Measurements from ENCODE around the gene TCHH. TPM values are rescaled to one million over a fixed set of nuclear protein-coding genes. Genes with fewer than 3 reads are reported as not detected.
"Not testable (repeated sequence)": the region's sequence is repeated elsewhere in the genome, so short reads cannot be mapped to it uniquely, and the experiment has no call there.

Gene TCHH
- total and polyA plus RNA-seq, 9 donors: 0.04 to 0.12 (median 0.08) TPM; not detected in 1

DNA sequence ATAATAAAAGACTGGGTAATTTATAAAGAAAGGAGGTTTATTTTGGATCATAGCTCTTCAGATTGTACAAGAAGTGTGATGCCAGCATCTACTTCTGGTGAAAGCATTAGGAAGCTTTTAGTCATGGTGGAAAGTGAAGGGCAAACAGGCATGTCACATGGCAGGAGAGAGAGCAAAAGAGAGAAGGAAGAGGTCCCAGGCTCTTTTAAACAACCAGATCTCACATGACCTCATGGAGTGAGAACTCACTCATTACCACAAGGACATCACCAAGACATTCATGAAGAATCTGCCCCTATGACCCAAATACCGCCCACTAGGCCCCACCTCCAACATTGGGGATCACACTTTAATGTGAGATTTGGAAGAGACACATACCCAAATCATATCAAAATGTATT, 33.7 kb upstream of the TCHH start:
- intact Hi-C loops (cut with DNase I): no loop called here
- no peak for DNase-seq
- no peak overlapping the region for H3K4me3 ChIP-seq
- no peaks in the 10 kb centered on the region for H3K4me1 ChIP-seq (ENCODE audit: insufficient read depth)
- H3K36me3 ChIP-seq: no peaks in the 10 kb centered on the region
- no peaks in the 10 kb centered on the region for H3K27me3 ChIP-seq
- TF ChIP-seq POLR2A (IDR thresholded peaks at IDR 0.05) (no peak), EP300 (IDR thresholded peaks at IDR 0.05) (no peak)
- TF ChIP-seq, protein P1, sequence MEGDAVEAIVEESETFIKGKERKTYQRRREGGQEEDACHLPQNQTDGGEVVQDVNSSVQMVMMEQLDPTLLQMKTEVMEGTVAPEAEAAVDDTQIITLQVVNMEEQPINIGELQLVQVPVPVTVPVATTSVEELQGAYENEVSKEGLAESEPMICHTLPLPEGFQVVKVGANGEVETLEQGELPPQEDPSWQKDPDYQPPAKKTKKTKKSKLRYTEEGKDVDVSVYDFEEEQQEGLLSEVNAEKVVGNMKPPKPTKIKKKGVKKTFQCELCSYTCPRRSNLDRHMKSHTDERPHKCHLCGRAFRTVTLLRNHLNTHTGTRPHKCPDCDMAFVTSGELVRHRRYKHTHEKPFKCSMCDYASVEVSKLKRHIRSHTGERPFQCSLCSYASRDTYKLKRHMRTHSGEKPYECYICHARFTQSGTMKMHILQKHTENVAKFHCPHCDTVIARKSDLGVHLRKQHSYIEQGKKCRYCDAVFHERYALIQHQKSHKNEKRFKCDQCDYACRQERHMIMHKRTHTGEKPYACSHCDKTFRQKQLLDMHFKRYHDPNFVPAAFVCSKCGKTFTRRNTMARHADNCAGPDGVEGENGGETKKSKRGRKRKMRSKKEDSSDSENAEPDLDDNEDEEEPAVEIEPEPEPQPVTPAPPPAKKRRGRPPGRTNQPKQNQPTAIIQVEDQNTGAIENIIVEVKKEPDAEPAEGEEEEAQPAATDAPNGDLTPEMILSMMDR (IDR thresholded peaks at IDR 0.05): no peak
- H3K9me3 ChIP-seq: peaks cover 0 to 5% of the 10 kb centered on the region in 2 donors
- no peak overlapping the region for H3K27ac ChIP-seq
- WGBS, 3 donors: 51 to 56% (median 55%) methylated on average over 1 of the region's 1 CpG

DNA sequence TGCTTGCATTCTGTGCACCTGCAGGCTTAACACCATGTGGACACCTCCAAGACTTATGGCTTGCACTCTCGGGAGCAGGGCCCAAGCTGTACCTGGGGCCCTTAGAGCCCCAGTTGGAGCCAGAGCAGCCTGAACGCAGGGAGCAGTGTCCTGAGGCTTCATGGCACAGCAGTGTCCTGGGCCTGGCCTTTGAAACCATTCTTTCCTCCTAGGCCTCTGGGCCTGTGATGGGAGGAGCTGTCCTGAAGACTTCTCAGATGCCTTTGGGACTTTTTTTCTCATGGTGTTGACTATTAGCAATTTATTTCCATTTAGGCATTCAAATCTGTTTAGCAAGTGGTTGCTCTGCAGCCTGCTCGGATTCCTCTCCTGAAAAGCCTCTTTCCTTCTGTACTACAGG, 32.8 kb upstream of the TCHH start:
- Histone ChIP-seq H3K4me1 (ENCODE audit: insufficient read depth) (no peaks in the 10 kb centered on the region), H3K27ac (no peak overlapping the region), H3K4me3 (no peak overlapping the region), H3K9me3 (peaks cover 0 to 5% of the 10 kb centered on the region in 2 donors), H3K36me3 (no peaks in the 10 kb centered on the region), H3K27me3 (no peaks in the 10 kb centered on the region)
- TF ChIP-seq EP300 (IDR thresholded peaks at IDR 0.05) (no peak), POLR2A (IDR thresholded peaks at IDR 0.05) (no peak)
- TF ChIP-seq, protein P1 (IDR thresholded peaks at IDR 0.05): no peak
- intact Hi-C loops (cut with DNase I): no loop called here
- DNase-seq: no peak
- 48 to 64% (median 62%) methylated on average over 3 of the region's 3 CpGs for WGBS, 3 donors

DNA sequence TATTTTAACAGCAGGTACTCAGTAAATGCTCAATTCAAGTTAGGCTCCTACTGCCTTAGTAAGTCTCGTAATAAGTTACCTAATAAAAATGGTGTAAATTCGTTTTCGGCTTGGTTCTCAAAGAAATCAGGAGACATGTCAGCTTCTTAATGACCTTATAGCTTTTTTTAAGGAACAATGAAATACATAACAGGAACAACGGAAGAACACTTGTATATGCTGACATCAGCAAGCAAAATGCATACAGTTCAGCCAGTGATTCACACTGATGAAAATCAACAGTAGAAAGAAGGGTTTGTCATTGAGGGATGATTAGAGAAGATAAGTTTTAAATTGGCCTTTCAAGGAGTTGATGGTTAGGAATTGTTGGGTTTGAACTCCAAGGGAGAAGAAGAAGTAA, 30.5 kb upstream of the TCHH start:
- H3K4me1 ChIP-seq (ENCODE audit: insufficient read depth): no peaks in the 10 kb centered on the region
- H3K27ac ChIP-seq: no peak overlapping the region
- DNase-seq: no peak
- WGBS, 3 donors: 75 to 83% (median 79%) methylated on average over 4 of the region's 4 CpGs
- H3K27me3 ChIP-seq: no peaks in the 10 kb centered on the region
- no peaks in the 10 kb centered on the region for H3K36me3 ChIP-seq
- no peak overlapping the region for H3K4me3 ChIP-seq
- TF ChIP-seq POLR2A (IDR thresholded peaks at IDR 0.05) (no peak), EP300 (IDR thresholded peaks at IDR 0.05) (no peak)
- TF ChIP-seq, protein P1 (IDR thresholded peaks at IDR 0.05): no peak
- peaks cover 0 to 5% of the 10 kb centered on the region in 2 donors for H3K9me3 ChIP-seq
- intact Hi-C loops (cut with DNase I): no loop called here

DNA sequence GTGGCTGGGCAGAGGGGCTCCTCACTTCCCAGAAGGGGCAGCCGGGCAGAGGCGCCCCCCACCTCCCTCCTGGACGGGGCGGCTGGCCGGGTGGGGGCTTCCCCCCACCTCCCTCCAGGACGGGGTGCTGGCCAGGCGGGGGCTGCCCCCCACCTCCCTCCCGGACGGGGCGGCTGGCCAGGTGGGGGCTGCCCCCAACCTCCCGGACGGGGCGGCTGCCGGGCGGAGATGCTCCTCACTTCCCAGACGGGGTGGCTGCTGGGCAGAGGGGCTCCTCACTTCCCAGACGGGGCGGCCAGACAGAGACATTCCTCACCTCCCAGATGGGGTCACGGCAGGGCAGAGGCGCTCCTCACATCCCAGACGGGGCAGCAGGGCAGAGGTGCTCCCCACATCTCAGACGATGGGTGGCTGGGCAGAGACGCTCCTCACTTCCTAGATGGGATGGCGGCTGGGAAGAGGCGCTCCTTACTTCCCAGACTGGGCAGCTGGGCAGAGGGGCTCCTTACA, 29.5 kb upstream of the TCHH start:
- H3K9me3 ChIP-seq; H3K4me1 ChIP-seq (ENCODE audit: insufficient read depth); DNase-seq; H3K36me3 ChIP-seq; intact Hi-C loops (cut with DNase I); H3K27me3 ChIP-seq; H3K27ac ChIP-seq; H3K4me3 ChIP-seq: not testable (repeated sequence)
- 86 to 92% (median 90%) methylated on average over 19 to 25 of the region's 25 CpGs for WGBS, 3 donors

DNA sequence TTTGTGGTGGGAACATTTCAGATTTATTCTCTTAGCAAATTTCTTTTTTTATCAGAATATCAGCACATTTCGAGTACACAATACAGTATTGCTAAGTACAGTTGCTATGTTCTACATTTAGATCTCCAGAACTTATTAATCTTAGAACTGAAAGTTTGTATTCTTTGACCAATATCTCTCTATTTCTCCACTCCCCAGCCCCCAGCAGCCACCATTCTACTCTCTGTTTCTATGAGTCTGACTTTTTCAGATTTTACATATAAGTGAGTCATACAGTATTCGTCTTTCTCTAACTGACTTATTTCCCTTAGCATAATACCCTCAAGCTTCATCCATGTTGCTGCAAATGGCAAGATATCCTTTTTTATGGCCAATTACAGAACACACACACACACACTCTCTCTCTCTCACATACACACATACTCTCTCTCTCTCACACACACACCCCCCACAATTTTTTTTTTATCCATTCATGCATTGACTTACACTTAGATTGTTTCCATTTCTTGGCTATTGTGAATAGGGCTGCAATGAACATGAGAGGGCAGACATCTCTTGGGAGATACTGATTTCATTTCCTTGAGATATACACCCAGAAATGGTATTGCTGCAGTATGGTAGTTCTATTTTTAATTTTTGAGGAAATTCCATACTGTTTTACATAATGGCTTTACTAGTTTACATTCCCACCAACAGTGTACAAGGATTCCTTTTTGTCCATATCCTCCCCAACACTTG, 28.1 kb upstream of the TCHH start:
- H3K4me1 ChIP-seq (ENCODE audit: insufficient read depth): no peaks in the 10 kb centered on the region
- no peaks in the 10 kb centered on the region for H3K36me3 ChIP-seq
- no peak for DNase-seq
- no peak overlapping the region for H3K27ac ChIP-seq
- TF ChIP-seq, protein P1 (IDR thresholded peaks at IDR 0.05): no peak
- TF ChIP-seq POLR2A (IDR thresholded peaks at IDR 0.05) (no peak), EP300 (IDR thresholded peaks at IDR 0.05) (no peak)
- 54 to 60% (median 56%) methylated on average over 2 of the region's 2 CpGs for WGBS, 3 donors
- intact Hi-C loops (cut with DNase I): no loop called here
- no peak overlapping the region for H3K4me3 ChIP-seq
- H3K9me3 ChIP-seq: peaks cover 0 to 5% of the 10 kb centered on the region in 2 donors
- H3K27me3 ChIP-seq: no peaks in the 10 kb centered on the region

Measured in ovary (tissue), 9 donors.